ENCODE data around the gene SLAIN2.
"Not testable (repeated sequence)": the region's sequence is repeated elsewhere in the genome, so short reads cannot be mapped to it uniquely, and the experiment has no call there.

SLAIN2 gene

DNA sequence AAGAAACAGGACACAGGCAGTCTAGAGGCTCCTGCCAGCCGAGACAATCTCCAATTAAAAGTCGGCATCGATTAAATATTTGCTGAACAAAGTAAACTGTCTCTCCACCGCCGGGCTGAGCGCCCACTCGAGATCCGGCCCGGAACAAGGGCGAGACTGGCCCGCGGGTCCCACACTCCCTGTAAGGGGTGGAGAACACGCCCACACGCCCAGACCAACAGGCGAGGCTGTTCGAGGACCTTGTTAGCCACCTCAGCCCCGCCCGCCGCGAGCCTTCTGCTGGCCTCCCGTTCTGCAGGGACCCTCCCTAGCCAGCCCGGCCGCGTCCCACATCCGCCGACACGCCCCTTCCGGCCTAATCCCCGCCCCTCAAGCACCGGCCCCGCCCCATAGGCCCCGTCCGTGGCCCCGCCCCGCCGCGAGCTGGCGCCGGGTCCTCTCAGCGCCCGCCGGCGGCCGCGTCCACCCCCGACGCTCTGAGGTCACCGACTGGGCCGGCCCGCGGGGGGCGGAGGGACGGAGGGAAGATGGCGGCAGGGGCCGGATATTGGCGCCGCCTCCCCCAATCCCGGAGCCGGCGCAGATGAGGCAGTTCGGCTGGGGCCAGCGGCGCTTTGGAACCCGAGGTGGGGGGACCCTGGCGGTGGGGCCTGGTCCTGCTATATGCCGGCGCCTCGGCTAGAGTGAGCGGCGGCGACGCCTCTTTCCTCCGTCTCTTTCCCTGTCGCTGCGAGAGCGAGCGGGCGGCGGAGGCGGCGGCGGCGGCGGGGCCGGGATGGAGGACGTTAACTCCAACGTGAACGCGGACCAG is at the start of gene SLAIN2:
Gene SLAIN2, plus strand, starts transcription at position 565 of the 811 bp plus-strand sequence. Its CDS starts 211 bp downstream, at position 776.
- peak; percentile 96 for DNase-seq (ENCODE audit: low read depth, low spot score)

DNA sequence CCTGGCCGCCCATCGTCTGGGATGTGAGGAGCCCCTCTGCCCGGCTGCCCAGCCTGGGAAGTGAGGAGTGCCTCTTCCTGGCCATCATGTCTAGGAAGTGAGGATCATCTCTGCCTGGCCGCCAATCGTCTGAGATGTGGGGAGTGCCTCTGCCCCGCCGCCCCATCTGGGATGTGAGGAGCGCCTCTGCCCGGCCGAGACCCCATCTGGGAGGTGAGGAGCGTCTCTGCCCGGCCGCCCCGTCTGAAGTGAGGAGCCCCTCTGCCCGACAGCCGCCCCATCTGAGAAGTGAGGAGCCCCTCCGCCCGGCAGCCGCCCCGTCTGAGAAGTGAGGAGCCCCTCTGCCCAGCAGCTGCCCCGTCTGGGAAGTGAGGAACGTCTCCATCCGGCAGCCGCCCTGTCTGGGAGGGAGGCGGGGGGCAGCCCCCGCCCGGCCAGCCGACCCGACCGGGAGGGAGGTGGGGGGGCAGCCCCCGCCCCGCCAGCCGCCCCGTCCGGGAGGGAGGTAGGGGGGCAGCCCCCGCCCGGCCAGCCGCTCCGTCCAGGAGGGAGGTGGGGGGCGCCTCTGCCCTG is 49.0 kb upstream of the SLAIN2 start:
- not testable (repeated sequence) for DNase-seq (ENCODE audit: low read depth, low spot score)

DNA sequence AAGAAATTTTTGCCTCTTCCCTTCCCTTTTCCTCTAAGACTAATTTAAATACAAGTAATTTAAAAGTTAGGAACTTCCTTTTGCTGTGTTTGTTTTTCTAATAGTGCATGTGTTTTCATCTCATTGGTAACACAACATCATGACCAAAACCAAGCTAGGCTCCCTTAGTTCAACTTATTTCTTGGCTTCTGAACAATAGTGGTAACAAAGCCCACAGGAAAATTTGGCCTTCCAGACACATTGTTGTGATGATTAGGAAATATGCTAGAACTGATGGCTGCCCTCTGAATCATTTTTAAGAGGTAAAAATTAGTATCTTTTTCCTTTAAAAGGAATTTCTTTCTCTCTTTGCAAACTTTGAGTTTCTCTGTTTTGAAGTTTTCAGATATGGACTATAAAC is 46.2 kb upstream of the SLAIN2 start:
- DNase-seq (ENCODE audit: low read depth, low spot score) = no peak

DNA sequence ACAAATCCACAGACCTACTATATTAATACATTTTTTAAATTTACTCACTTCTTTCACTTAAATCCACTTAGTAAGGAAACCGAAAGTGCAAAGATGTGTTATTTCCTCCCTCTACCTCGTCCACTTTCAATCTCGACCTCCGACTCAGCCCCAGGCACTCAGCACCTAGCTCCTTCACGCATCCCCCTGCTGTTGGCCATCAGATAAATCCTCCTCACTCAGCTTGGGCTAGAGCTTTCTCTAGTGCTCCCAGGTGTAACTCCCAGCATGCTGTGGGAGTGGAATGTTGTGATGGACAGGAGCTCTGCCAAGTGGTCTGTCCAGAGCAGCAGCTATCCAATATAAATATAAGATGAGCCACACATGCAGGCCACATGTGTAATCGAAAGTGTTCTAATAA is 45.0 kb upstream of the SLAIN2 start:
- DNase-seq (ENCODE audit: low read depth, low spot score) = no peak

DNA sequence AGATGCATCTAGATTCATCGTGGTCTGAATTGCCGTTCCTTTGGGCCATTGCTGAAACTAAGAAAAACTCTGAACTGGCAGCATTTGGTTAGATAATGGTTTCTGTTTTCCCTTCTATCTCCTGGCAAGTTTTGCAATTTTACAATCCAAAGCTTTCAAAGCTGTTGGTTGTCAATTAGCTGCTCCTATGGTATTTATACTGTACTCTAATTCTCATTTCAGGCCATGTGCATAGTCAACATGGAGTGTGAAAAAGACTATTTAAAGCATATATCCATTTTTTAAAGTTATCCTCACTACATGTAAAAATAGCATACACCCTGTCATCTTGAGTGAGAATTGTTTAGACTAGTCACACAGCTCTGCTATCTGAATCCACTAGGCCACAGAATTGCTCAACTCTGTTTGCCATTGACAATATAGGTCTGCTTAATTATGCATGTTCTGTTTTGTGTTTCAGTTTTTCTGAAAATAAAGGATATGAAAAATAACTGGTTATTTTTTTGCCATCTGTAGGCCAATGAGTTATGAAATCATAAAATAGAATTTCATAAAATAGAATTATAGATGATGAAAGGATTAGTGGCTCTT is 44.0 kb upstream of the SLAIN2 start:
- no peak for DNase-seq (ENCODE audit: low read depth, low spot score)

DNA sequence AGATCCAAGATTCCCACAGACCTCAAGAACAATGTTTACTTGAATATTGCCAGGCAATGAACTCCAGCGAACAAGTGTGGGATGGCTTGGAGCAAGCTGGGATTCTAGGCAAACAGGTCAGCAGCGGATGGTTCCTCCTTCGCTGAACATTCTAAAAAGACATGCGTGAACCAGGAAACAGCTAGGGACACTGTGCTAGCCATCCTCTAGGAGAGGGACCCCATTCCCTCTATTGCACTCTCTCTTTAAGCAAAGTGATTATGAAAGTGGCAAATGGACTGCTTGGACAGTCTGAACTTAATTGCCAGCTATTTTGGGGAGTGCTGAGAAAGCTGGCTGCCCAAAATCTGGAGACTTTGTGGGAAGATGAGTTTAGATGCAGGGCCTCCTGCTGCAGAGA is 41.8 kb upstream of the SLAIN2 start:
- no peak for DNase-seq (ENCODE audit: low read depth, low spot score)

DNA sequence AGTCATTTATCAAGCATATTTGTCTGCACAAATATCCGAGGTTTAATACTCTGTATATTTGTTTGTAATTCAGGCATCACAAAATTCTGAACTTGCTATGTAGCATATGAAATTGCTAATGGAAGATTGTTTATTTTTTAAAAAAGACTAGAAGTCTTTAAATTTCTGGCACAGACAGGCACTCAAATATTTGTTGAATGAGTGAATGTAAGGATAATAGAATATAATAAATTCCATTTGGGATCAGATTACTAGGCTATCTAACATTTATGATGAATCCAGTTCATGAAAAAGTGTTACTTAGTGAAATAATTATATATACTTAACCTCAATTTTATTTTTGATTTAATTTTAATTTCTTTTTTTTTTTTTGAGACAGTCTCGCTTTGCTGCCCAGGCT is 41.3 kb upstream of the SLAIN2 start:
- DNase-seq (ENCODE audit: low read depth, low spot score) = no peak

DNA sequence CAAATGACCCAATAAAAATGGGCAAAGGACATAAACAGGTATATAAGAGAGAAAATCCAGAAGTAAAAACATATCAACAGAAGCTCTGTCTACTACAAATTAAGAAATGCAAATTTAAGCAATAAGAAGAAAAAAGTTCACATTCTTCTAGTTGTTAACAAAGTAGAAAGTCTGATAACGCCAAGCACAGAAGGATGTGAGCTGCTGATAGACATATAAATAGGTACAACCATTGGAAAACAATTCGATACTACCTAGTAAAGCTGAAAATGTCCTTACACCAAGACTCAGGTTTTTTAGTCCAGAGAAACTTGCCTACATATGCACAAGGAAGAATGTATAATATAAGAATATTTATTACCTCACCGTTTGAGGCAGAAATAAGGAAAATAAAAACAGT is 35.8 kb upstream of the SLAIN2 start:
- no peak for DNase-seq (ENCODE audit: low read depth, low spot score)

DNA sequence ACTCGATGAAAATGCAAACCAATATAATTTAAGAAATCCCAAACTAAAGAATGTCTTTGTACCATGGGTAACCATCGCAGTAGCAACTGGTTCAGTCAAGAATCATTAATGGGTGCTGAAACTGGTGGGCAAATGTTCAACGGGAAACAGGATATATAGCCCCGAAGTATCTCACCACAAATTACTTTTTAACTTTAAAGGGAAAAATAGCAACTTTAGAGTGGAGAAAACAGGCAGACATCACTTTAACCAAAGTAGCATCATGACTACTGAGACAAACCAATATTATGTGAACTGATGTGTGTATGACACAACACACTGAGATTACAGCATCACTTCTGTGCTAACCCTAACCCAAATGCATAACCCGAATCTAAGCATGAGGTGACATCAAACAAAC is 33.8 kb upstream of the SLAIN2 start:
- DNase-seq (ENCODE audit: low read depth, low spot score) = no peak

DNA sequence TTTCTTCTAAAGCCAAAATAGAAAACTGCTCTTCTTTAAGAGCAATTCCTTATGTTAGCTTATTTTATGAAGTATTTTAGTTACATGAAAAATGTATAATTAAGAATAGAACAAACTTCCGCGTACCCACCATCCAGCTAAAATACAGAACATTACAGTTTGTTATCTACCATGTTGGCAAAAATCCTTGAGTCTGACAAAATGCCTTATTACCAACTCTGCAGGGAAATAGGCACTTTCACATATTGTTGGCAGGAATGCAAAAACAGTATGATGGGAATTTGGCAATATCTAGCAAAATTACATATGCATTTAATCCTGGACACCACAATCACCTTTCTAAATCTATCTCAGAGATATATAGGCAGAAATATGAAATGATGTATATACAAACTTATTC is 32.4 kb upstream of the SLAIN2 start:
- DNase-seq (ENCODE audit: low read depth, low spot score) = no peak

DNA sequence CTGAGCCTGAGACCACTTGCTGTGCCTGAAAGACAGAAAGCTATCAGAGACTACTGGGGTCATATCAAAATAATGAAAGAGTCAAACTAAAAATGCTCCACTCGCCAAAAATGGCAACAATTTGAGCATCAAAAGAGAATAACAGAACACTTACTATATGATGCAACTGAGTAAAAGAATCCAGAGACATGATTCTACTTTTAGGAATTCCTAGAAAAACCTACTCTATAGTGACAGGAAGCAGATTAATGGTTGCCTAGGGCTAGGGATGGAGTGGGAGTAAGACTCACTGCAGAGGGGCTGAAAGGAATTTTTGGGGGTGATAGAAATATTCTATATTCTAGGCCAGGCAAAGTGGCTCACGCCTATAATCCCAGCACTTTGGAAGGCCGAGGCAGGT is 29.4 kb upstream of the SLAIN2 start:
- no peak for DNase-seq (ENCODE audit: low read depth, low spot score)

DNA sequence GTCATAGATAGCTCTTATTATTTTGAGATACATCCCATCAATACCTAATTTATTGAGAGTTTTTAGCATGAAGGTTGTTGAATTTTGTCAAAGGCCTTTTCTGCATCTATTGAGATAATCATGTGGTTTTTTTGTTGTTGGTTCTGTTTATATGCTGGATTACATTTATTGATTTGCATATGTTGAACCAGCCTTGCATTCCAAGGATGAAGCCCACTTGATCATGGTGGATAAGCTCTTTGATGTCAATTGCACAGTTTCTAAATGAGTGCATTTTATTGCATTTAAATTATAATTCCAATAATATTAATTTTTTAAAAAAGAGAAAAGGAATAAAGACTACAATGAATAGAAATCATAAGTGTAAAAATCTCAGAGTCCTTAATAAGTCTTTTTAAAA is 26.6 kb upstream of the SLAIN2 start:
- not testable (repeated sequence) for DNase-seq (ENCODE audit: low read depth, low spot score)

DNA sequence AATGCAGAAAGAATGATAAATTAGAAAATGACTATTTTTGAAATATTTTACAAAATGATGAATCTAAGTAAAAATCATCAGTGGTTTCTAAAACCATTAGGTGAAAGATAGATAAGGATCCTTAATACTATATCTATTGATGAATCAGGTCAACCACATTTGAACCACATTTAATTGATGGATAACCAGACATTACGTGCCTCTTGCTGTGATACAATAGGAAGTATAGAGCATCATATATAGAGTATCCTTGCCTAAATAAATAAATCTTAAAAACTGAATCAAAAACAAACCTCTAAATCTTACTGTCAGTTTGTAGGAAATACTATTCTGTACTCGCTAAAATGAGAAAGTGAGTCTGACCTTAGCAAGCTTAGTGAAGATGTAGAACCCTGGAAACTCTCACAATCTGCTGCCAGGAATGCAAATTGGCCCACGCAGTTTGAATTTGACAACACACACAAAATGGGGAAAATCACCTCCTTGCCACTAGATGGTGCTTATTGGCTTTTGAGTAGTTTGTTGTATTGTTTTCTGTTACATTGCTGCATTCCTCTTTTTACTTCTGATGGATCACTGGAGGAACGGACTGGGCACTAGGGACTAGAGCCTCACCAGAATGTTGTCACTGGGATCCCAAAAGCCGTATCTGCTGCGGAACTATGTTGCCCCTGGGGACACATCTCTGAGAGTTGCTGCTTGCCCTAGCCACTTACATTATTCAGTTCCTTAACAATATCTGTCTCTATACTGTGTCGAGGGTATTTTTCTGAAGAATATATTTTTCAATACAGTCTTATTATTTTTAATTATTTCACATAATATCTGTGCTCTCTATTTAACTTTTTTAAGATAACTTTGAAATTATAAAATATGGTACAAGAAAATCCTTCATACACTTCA is 25.4 kb upstream of the SLAIN2 start:
- no peak for DNase-seq (ENCODE audit: low read depth, low spot score)

DNA sequence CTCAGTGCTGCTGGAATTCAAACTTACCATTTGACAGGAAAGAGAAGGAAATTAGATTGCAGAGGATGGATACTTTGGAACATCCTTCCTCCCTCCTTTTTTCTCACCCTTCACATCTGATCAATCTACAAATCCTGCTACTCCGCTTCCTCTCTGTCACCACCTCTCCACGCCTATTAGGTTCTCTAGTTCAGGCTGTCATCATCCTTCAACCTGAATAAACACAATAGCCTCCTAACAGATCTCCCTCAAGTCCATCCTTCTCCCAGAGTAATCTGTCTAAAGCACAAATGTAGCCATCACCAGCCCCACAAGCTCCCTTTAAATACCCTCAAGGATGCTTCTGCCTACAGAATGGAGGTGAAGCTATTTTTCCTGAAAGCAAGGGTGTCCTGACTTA is 20.0 kb upstream of the SLAIN2 start:
- DNase-seq (ENCODE audit: low read depth, low spot score) = no peak

DNA sequence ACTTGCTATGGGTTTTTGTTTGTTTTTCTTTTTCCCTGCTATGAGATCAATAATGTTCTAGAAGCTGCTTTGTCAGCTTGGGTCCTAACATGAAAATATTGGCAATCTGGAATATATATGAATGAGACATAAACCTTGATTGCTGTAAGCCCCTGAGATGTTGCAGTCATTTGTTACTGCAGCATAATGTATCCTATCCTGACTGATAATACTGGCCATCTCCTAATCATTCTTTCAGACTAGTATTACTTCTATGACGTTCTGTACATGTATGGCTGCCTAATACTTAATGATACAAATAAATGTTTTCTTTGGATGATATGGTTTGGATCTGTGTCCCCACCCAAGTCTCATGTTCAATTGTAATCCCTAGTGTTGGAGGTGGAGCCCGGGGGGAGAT is 19.3 kb upstream of the SLAIN2 start:
- DNase-seq (ENCODE audit: low read depth, low spot score) = no peak

DNA sequence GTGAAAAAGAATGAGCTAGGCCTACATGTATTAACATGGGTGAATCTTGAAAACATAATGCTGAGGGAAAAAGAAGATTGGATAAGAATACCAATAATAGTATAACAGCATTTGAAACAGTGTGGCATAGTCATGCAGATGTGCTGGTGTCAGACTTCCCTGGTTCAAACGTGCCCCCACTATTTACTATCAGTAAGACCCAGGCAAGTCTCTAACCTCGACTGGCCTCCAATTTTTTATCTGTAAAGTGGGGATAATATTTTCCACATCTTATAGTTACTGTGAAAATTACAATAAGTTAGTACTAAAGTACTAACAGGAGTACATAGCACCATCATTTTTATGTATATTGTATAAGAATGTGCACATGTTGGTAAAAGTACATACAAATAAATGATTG is 17.0 kb upstream of the SLAIN2 start:
- DNase-seq (ENCODE audit: low read depth, low spot score) = no peak

DNA sequence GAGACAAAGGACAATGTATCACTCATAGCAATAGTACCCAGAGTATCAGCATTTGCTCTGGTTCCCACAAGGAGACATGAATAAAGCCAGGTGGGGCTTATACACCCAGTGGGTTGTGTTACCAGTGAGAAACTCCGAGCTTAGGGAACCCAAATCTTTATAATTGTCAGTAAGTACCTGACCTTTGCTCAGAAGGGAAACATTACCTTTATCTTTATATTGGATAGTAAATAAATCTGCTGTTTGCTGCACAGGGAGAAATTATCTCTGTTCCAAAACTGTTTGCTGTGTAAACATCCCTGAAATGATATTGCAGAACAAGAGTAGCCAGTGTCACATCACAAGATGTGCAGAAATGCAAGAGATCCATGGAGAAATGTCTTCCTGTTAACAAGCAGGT is 12.1 kb upstream of the SLAIN2 start:
- DNase-seq (ENCODE audit: low read depth, low spot score) = no peak

DNA sequence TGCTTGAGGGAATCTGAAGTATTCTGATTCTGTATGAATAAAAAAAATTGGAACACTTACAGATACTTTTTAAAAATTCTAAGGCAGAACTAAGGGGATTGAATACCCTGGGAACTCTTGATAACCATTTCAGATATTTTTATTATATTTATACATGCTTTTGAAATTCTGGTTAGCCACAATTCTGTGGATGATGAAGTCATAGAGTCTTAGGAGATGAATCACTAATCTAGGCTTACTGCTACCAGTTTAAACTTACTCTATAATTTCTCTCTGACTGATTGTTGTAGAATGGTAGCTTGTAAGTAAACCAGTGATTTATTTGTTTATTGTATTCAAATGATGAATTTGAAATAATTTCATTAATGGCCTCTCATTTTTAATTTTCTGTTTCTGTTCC is 11.4 kb upstream of the SLAIN2 start:
- no peak for DNase-seq (ENCODE audit: low read depth, low spot score)

DNA sequence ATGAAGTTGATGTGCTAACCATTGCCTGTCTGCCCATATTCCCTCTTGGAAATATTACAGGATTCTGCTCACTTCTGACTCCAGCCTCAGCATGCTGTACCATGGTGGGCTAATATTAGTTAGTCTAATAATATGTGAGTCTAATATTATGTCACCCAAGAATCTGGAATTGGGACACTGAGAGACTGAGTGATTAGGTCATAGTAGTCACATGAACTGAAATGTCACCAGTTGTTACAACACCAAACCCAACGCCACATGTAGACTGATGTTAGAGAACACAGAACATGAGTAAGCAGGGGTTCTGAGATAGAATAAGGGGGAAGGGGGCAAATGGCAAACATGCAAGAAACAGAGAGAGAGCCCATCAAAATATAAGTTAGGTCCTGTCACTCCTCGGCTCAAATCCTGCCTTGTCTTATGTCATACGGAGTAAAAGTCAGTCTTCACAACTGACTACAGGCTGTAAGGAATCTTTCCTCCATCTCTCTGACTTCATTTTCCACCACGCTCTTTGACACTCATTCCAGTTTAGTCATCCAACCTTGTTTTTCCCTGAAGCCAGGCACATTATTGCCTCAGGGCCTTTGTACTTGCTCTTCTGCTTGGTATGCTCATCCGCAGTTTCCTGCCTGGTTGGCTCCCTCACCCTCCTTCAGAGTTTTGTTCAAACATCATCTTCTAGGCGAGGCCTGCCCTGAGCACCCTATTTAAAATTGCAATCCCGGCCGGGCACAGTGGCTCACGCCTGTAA is 9.6 kb upstream of the SLAIN2 start:
- no peak for DNase-seq (ENCODE audit: low read depth, low spot score)

DNA sequence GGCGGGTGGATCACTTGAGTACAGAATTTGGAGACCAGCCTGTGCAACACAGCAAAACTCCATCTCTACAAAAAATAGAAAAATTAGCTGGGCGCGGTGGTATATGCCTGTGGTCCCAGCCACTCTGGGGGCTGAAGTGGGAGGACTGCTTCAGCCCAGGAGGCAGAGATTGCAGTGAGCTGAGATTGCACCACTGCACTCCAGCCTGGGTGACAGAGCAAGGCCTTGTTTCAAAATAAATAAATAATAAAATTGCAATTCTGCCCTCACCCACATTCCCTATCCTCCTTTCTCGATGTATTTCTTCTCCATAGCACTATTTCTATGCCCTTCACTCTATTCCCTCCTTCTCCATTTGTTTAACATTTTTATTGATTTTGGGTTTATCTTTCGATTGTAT is 8.7 kb upstream of the SLAIN2 start:
- no peak for DNase-seq (ENCODE audit: low read depth, low spot score)

DNA sequence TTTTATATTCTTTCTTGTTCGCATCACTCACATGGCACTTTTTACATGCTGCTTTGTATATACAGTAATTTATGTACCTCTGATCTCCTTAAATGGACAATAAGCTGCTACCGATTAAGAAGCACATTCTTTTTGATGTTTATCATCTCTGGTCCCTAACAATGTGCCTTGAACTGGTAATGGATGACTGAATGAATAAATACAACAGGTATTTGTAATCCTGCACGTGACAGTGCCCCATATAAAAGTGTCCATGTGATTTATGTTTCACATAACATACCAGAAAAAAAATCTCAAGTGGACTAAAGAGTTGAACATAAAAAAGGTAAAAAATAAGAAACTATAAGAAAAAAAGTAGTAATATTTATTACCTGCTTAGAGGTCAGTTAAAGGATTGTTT is 7.7 kb upstream of the SLAIN2 start:
- DNase-seq (ENCODE audit: low read depth, low spot score) = no peak
